HepG2 (cell line): ENCODE data around the gene RAB28. TPM values are rescaled to one million over a fixed set of nuclear protein-coding genes. Genes with fewer than 3 reads are reported as not detected.

ENCODE experiments used
- ZNF432 ChIP-seq: sonication (generic); formaldehyde crosslinking; IDR thresholded peaks from 2 replicates; pipeline ENCODE4 v1.5.0; 2020; ENCODE audit warnings: missing genetic modification reagents, mild to moderate bottlenecking, borderline replicate concordance
- ZNF678 ChIP-seq: sonication (generic); formaldehyde crosslinking; IDR thresholded peaks from 2 replicates; pipeline ENCODE4 v1.4.0; 2020; ENCODE audit warnings: mild to moderate bottlenecking, missing genetic modification reagents
- polyA plus RNA-seq, 8 experiments: library from polyadenylated mRNA; depleted of rRNA in 3 of 8; stranded (reverse) in 7 of 8; unstranded in 1 of 8; fragments of >200 nt; fragmentation: Illumina TruSeq in 4 of 8; extraction: Trizol in 4 of 8; gene quantifications; 2 replicates each; pipeline versions ENCODE4 v1.2.1 to v1.2.3, GENCODE V29; 2011 to 2016; ENCODE audit warnings: low read depth in 4 of 8, missing spikeins in 1 of 8, mixed read lengths in 1 of 8; ENCODE audit not compliant: insufficient read depth in 1 of 8
- total RNA-seq, 5 experiments: library from RNA; depleted of rRNA; stranded (reverse); fragments of >200 nt; fragmentation: Illumina TruSeq; extraction: Trizol; gene quantifications; 2 replicates each; pipeline ENCODE4 v1.2.3, GENCODE V29; 2016; ENCODE audit warnings: low read depth in 1 of 5
- TF ChIP-seq, protein P1 (sequence below): sonication (generic); formaldehyde crosslinking; IDR thresholded peaks from 2 replicates; pipeline ENCODE4 v1.5.1; 2020; ENCODE audit warnings: mild to moderate bottlenecking, missing genetic modification reagents, borderline replicate concordance
- TF ChIP-seq, protein P2 (sequence below): sonication (generic); formaldehyde crosslinking; IDR thresholded peaks from 2 replicates; pipeline ENCODE4 v1.8.1; 2023; ENCODE audit warnings: missing genetic modification reagents, mild to moderate bottlenecking, borderline replicate concordance
- TF ChIP-seq, protein P3 (sequence below): sonication (generic); formaldehyde crosslinking; IDR thresholded peaks from 2 replicates; pipeline ENCODE4 v1.9.0; 2021; ENCODE audit warnings: missing genetic modification reagents, borderline replicate concordance
- TF ChIP-seq, protein P4 (sequence below): sonication (generic); formaldehyde crosslinking; IDR thresholded peaks from 2 replicates; pipeline ENCODE4 v1.4.0; 2020; ENCODE audit warnings: missing genetic modification reagents

RAB28 gene
- total and polyA plus RNA-seq, 2 of the 13 experiments (the other 11 are each of a cell fraction or from before 2014, with no cell fraction given) = 11.8 to 18.2 TPM

DNA sequence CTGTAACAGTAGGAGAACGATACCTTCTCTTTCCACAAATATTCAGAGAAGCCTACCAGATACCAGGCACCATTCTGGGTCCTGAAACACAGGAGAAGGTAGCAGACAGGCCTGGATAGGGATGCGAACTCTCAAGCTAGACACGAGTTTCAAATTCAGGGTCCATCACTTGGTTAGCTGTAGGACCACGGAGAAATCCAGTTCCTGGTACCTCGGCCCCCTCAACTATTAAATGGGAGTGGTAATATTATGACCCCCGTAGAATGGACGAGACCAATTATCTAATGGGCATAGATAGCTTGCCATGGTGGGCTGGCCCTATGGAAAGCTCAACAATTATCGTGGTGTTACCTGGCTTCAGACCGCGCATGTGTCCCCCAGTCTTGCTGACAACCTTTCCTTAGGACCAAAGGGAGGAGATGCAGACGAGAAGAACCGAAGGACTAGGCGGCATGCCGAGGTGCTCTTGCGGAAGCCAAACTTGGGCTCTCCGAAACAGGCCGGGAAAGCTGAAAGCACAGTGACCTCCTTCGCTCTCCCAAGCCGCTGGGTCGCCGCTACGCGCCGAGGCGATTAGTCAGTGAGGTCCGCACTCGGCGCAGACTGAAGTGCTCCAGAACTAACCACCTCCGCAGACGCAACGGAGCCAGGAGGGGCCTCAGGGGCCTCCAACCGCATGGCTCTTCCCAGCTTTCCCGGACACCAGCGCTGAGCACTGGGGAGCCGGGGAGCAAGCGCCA, 40.5 kb upstream of the RAB28 start (continued):
- TF ChIP-seq, protein P1, sequence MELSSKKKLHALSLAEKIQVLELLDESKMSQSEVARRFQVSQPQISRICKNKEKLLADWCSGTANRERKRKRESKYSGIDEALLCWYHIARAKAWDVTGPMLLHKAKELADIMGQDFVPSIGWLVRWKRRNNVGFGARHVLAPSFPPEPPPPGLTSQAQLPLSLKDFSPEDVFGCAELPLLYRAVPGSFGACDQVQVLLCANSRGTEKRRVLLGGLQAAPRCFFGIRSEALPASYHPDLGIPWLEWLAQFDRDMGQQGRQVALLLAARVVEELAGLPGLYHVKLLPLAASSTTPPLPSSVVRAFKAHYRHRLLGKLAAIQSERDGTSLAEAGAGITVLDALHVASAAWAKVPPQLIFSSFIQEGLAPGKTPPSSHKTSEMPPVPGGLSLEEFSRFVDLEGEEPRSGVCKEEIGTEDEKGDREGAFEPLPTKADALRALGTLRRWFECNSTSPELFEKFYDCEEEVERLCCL (CRISPR knock-in tag) = no peak
- TF ChIP-seq, protein P2, sequence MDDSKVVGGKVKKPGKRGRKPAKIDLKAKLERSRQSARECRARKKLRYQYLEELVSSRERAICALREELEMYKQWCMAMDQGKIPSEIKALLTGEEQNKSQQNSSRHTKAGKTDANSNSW (CRISPR knock-in tag) = no peak
- TF ChIP-seq, protein P3, sequence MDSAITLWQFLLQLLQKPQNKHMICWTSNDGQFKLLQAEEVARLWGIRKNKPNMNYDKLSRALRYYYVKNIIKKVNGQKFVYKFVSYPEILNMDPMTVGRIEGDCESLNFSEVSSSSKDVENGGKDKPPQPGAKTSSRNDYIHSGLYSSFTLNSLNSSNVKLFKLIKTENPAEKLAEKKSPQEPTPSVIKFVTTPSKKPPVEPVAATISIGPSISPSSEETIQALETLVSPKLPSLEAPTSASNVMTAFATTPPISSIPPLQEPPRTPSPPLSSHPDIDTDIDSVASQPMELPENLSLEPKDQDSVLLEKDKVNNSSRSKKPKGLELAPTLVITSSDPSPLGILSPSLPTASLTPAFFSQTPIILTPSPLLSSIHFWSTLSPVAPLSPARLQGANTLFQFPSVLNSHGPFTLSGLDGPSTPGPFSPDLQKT (CRISPR knock-in tag) = no peak
- TF ChIP-seq ZNF678 = no peak
- TF ChIP-seq, protein P4, sequence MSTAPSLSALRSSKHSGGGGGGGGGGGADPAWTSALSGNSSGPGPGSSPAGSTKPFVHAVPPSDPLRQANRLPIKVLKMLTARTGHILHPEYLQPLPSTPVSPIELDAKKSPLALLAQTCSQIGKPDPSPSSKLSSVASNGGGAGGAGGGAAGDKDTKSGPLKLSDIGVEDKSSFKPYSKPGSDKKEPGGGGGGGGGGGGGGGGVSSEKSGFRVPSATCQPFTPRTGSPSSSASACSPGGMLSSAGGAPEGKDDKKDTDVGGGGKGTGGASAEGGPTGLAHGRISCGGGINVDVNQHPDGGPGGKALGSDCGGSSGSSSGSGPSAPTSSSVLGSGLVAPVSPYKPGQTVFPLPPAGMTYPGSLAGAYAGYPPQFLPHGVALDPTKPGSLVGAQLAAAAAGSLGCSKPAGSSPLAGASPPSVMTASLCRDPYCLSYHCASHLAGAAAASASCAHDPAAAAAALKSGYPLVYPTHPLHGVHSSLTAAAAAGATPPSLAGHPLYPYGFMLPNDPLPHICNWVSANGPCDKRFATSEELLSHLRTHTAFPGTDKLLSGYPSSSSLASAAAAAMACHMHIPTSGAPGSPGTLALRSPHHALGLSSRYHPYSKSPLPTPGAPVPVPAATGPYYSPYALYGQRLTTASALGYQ (CRISPR knock-in tag) = no peak
- TF ChIP-seq ZNF432 (CRISPR knock-in tag) = no peak
